ENCODE measurements around the gene TBX1.

DNA sequence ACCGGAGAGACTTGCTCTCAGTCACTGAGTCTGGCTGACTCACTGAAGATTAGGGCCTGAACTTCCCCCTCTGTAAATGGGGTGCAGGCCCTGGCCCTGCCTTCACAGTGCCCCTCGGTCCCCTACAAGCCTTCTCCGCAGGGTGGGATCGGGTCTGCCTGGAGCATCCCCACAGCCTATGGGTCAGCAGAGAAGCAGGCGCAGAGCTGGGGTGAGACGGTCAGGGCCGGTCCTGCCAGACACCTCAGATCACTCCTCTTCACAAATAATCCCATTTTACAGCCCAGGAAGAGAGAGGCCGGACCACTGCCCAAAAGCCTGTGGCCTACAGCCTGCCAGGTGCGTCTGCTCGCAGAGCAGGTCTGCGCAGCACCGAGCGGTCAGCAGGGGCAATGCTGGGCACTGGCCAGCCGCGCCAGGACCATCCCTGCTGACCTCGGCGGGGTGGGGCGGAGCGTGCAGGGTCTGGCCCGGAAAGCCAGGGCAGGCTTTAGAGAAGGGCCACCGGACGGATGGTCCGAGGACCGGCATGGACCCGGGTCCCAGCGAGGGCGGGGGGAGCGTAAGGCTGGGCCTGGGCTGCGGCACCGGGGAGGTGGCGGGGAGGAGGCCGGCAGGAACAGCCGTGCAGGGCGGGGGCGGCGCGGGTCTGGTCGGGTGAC, 46.8 kb upstream of the TBX1 start:
- TF ChIP-seq POLR2A (IDR thresholded peaks at IDR 0.05), result no peak
- TF ChIP-seq, protein P1, sequence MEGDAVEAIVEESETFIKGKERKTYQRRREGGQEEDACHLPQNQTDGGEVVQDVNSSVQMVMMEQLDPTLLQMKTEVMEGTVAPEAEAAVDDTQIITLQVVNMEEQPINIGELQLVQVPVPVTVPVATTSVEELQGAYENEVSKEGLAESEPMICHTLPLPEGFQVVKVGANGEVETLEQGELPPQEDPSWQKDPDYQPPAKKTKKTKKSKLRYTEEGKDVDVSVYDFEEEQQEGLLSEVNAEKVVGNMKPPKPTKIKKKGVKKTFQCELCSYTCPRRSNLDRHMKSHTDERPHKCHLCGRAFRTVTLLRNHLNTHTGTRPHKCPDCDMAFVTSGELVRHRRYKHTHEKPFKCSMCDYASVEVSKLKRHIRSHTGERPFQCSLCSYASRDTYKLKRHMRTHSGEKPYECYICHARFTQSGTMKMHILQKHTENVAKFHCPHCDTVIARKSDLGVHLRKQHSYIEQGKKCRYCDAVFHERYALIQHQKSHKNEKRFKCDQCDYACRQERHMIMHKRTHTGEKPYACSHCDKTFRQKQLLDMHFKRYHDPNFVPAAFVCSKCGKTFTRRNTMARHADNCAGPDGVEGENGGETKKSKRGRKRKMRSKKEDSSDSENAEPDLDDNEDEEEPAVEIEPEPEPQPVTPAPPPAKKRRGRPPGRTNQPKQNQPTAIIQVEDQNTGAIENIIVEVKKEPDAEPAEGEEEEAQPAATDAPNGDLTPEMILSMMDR (IDR thresholded peaks at IDR 0.05), result no peak
